ENCODE measurements around the gene ATRNL1. TPM values are rescaled to one million over a fixed set of nuclear protein-coding genes. Genes with fewer than 3 reads are reported as not detected.

The ATRNL1 gene
- total RNA-seq, 1 experiment from 2014 or later: not detected

DNA sequence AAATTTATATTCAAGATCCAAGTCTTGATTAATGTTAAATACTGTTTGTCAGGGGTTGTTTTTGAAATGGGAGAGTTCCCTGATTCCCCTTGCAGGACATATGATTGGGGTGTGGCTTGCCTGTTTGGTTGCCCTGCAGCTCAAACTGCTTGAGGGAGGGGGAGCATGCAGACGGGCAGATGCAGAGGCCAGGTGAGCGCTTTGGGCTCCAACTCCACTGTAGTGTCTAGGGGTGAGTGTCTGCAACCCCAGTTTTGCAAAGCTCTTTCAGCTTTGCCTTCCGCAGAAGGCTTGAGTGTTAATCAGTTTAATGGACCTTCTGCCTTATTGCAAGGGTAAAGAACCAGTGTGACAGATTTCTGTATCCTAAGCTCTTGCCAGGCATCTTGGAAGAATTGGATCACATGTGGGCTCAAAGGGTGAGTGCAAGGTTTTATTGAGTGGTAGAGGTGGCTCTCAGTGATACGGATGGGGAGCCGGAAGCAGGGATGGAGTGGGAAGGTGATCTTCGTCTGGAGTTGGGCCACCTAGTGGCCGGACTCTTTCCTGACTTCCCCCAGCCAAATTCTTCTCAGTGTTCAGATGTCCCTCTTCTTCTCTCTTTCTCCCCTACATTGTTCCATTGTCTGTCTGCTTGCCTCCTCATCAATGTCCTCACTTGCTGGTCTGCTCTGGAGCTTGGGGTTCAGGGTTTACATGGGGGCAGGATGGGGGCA lies 479.7 kb downstream of the ATRNL1 start:
- POLR2A ChIA-PET: no interaction called here
- no TSS peak for BruUV-seq (replicated peaks)
- peak; percentile 34 for TF ChIP-seq CTCF (IDR thresholded peaks at IDR 0.05; ENCODE audit: unreplicated experiment)
- Mint-ChIP-seq H3K27me3 (ENCODE audit: insufficient read depth, unreplicated experiment) (peaks cover 81% of the 10 kb centered on the region), H3K36me3 (ENCODE audit: insufficient read depth, unreplicated experiment) (no peaks in the 10 kb centered on the region), H3K27ac (ENCODE audit: low read depth, unreplicated experiment) (no peak overlapping the region), H3K9me3 (ENCODE audit: unreplicated experiment) (no peaks in the 10 kb centered on the region), H3K4me3 (ENCODE audit: unreplicated experiment) (no peak overlapping the region), H3K4me1 (ENCODE audit: insufficient read depth, unreplicated experiment) (no peaks in the 10 kb centered on the region)
- DNase-seq (ENCODE audit: unreplicated experiment): peak; percentile 32
- CTCF ChIA-PET: interaction anchor here (0.6 to 1.5 kb wide), 13 partner anchors 14 to 1438 kb away, joined by 3 to 4 read pairs (median 3); no protein-coding TSS in a partner anchor
- intact Hi-C loops (cut with micrococcal nuclease): loop anchor here (5.0 kb wide), 1 partner anchor 216 kb away; no protein-coding TSS in a partner anchor

DNA sequence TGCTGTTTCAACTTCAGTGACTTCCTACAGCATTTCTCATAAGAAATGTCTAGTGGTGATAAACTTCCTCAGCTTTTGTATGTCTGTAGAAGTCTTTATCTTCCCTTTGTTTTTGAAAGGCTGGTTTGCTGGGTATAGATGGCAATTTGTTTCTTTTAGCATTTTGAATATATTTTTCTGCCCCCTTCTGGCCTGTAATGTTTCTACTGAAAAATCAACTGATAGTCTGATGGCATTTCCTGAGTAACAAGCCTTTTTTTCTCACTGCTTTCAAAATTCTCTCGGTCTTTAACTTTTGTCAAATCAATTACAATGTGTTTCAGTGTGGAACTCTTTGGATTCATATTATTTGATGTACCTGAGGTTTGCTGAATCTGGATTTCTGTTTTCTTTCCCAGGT lies 487.1 kb downstream of the ATRNL1 start:
- no peak for TF ChIP-seq CTCF (IDR thresholded peaks at IDR 0.05; ENCODE audit: unreplicated experiment)
- H3K27ac Mint-ChIP-seq (ENCODE audit: low read depth, unreplicated experiment): no peak overlapping the region
- CTCF ChIA-PET: interaction anchor here (0.6 kb wide), 2 partner anchors 173 to 657 kb away, joined by 3 to 4 read pairs; no protein-coding TSS in a partner anchor
- no peak overlapping the region for H3K4me3 Mint-ChIP-seq (ENCODE audit: unreplicated experiment)
- no peaks in the 10 kb centered on the region for H3K36me3 Mint-ChIP-seq (ENCODE audit: insufficient read depth, unreplicated experiment)
- no peaks in the 10 kb centered on the region for H3K4me1 Mint-ChIP-seq (ENCODE audit: insufficient read depth, unreplicated experiment)
- intact Hi-C loops (cut with micrococcal nuclease): no loop called here
- POLR2A ChIA-PET: no interaction called here
- no peaks in the 10 kb centered on the region for H3K9me3 Mint-ChIP-seq (ENCODE audit: unreplicated experiment)
- no TSS peak for BruUV-seq (replicated peaks)
- DNase-seq (ENCODE audit: unreplicated experiment): no peak
- peaks cover 61% of the 10 kb centered on the region for H3K27me3 Mint-ChIP-seq (ENCODE audit: insufficient read depth, unreplicated experiment)

DNA sequence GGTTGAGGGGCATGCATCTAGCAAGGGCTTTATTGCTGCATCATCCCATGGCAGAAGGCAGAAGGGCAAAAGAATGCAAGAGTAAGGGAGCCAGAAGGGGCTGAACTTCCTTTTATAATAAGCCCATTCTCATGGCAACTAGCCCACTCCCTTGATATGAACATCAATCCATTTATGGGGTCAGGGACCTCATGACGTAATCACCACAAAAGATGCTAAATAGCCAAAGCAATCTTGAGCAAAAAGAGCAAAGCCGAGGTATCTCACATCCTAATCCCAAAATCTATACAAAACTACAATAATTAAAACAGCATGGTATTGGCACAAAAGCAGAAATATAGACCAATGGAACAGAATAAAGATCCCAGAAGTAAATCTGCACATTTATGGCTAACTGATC lies 499.9 kb downstream of the ATRNL1 start:
- no TSS peak for BruUV-seq (replicated peaks)
- no peak for TF ChIP-seq CTCF (IDR thresholded peaks at IDR 0.05; ENCODE audit: unreplicated experiment)
- Mint-ChIP-seq H3K27me3 (ENCODE audit: insufficient read depth, unreplicated experiment) (no peaks in the 10 kb centered on the region), H3K9me3 (ENCODE audit: unreplicated experiment) (no peaks in the 10 kb centered on the region), H3K4me1 (ENCODE audit: insufficient read depth, unreplicated experiment) (no peaks in the 10 kb centered on the region), H3K27ac (ENCODE audit: low read depth, unreplicated experiment) (no peak overlapping the region), H3K4me3 (ENCODE audit: unreplicated experiment) (no peak overlapping the region), H3K36me3 (ENCODE audit: insufficient read depth, unreplicated experiment) (no peaks in the 10 kb centered on the region)
- POLR2A ChIA-PET: no interaction called here
- intact Hi-C loops (cut with micrococcal nuclease): no loop called here
- CTCF ChIA-PET: no interaction called here
- no peak for DNase-seq (ENCODE audit: unreplicated experiment)

GRCh38 chr10:115604627-115605026 lies 511.5 kb downstream of the ATRNL1 start:
- ChIA-PET POLR2A (interaction anchor here (1.6 kb wide), 1 partner anchor 9 kb away, joined by 3 read pairs; no protein-coding TSS in a partner anchor), CTCF (no interaction called here)
- Mint-ChIP-seq H3K27ac (ENCODE audit: low read depth, unreplicated experiment) (no peak overlapping the region), H3K4me3 (ENCODE audit: unreplicated experiment) (no peak overlapping the region), H3K9me3 (ENCODE audit: unreplicated experiment) (no peaks in the 10 kb centered on the region), H3K36me3 (ENCODE audit: insufficient read depth, unreplicated experiment) (no peaks in the 10 kb centered on the region), H3K4me1 (ENCODE audit: insufficient read depth, unreplicated experiment) (no peaks in the 10 kb centered on the region), H3K27me3 (ENCODE audit: insufficient read depth, unreplicated experiment) (peaks cover 43% of the 10 kb centered on the region)
- DNase-seq (ENCODE audit: unreplicated experiment): no peak
- no TSS peak for BruUV-seq (replicated peaks)
- intact Hi-C loops (cut with micrococcal nuclease): no loop called here
- TF ChIP-seq CTCF (IDR thresholded peaks at IDR 0.05; ENCODE audit: unreplicated experiment): no peak
